Stimulated activated naive CD4-positive, alpha-beta T cell (primary cell): ENCODE data around the gene ZDHHC14.
"Not testable (repeated sequence)": the region's sequence is repeated elsewhere in the genome, so short reads cannot be mapped to it uniquely, and the experiment has no call there.

Experiments used
- DNase-seq, 6 experiments: peaks; one replicate each; lab custom pipeline; 2025; lab: John Stamatoyannopoulos, UW

ZDHHC14 gene

GRCh38 chr6:157407646-157408045 is 26.7 kb downstream of the ZDHHC14 start:
- no peak for DNase-seq

- DNase-seq, result not testable (repeated sequence)
Measured at GRCh38 chr6:157408427-157408826, 27.4 kb downstream of the ZDHHC14 start.

DNA sequence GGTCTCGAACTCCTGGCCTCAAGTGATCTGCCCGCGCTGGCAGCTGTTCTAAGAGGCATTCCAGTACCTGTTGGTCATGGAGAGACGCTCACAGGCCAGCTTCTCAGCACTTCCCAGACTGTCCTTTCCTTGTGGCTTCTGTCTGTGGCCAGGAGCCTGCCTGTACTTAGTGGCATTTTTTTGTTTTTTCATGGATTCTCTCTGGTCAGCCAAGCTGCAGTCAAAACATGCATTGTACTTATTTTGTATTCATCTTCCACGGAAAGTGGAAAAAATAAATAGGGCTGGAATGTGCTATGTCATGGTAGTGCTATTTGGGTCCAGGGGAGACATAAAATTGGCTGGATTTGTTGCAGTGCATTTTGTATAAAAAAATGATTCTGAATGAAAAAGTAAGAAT is 29.1 kb downstream of the ZDHHC14 start:
- no peak for DNase-seq

DNA sequence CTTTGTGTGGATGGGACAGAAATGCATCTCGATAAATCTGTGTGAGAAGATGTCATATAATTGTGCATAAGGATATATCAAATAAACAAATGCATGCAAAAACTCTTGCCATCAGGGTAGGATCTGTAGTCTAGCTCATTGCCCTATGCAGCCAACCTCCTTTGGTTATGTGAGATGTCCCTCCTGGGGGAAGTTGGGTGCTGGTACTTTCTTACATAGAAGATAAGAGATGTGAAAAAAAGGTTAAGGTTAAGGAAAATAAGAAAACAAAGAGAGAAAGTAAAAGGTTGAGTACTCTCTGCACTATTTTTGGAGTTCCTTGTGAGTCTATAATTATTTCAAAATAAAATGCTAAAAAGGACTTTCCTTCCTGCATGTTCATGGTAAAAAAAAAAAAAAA is 30.4 kb downstream of the ZDHHC14 start:
- no peak for DNase-seq

DNA sequence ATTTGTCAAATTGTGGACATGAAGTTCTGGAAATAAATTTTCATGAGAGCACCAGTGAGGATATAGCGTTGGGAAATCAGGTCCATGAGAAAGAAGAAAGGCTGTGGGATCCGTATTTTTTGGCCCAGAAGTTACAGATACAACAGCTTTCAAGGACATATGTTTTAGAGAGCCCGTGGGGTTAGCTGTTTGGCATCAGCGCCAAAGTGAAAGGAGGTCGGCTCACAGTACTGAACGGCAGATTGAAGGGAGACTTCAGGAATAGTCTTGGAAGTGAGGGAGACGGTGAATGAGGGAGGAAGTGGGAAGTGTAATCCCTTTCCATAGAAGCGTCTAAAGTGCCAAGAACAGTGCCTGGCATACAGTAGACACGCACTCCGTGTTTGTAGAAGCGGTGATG is 31.8 kb downstream of the ZDHHC14 start:
- DNase-seq, result no peak

DNA sequence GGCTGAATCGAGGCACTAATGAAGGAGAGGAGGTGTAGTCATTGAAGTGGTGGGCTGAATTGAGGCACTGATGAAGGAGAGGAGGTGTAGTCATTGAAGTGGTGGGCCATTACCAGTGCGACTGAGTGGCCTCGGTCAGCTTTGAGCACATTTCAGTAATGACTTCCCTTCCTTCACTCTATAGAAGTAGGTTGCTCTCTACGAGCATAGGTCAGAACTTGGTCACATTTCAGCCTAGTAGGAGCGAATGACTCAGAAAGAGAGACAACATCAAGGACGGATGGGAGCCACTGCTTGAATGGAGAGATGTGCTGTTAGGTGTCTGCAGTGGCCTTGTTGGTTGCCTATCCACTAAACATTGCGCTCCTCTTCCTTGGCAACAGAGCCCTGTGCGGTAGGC is 39.5 kb downstream of the ZDHHC14 start:
- DNase-seq, result no peak

- no peak for DNase-seq
Measured at GRCh38 chr6:157424491-157425020, 43.6 kb downstream of the ZDHHC14 start.

- no peak for DNase-seq
Measured at GRCh38 chr6:157427969-157428368, 47.0 kb downstream of the ZDHHC14 start.

- no peak for DNase-seq
Measured at GRCh38 chr6:157428427-157429202, 47.6 kb downstream of the ZDHHC14 start.

DNA sequence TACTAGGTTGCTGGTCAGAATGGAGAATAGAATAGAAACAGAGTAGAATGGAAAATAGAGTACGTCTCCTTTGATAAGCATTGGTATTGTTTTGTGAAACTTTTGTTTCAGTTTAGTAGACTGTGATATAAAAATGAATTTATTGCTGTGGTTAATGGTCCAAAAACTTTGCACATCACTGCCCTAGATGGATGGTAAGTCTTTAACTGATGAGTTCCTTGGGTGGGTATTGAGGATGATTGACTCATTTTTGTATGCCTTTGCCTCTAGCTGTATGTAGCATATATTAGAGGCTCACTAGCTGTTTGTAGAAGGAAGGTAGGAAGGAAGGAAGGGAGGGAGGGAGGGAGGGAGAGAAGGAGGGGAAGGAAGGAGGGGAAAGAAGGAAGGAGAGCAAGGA is 48.3 kb downstream of the ZDHHC14 start:
- DNase-seq, result no peak

DNA sequence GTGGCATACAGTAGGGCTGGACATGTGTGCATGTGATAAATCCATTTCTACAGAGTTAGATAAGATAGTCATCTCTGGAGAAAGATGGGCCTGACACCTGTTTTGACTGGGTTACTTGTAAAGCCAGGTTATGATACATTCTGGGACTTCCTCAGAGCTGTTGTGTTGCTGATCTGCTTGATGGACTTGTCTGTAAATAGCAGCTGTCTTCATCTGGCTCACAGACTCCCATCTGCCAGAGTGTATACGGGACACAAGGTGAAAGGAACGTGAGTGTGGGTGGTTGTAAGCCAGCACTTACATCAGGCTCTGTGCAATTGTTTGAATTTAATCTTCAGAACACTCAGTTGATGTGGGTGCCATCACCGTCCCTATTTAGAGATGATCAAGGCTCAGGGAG is 49.8 kb downstream of the ZDHHC14 start:
- DNase-seq, result no peak

DNA sequence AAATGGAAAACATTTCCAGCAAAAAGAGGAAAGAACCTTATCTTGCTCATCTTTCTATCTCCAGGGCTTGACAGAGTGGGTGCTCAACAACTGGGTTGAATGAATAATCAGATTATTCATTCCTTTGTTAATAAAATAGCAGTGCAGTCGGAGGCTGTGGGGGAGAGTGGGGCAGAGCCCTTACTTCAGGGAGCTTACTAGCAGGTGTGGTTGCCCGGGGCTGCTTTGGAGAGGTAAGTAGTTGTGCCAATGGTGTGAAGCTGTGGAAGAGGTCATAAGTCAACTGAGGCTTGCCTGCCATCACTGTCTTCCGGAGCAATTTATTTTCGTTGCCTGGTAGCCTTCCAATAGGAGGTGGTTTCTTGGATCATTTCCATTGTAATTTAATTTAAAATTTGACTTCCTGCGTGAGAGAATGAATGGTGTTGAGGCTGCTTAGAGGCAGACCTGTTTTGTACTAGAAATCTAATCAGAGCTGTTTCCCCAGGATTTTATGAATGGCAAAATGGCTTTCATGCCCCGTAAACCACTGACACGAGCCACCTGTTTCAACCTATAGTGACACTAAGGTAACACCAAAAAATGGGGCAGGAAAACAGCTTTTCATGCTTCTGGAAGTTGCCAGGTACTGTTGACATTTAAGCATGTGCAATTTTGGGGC is 51.4 kb downstream of the ZDHHC14 start:
- no peak for DNase-seq

- no peak for DNase-seq
Measured at GRCh38 chr6:157432892-157433265, 51.9 kb downstream of the ZDHHC14 start.

- DNase-seq, result no peak
Measured at GRCh38 chr6:157433678-157434081, 52.7 kb downstream of the ZDHHC14 start.

DNA sequence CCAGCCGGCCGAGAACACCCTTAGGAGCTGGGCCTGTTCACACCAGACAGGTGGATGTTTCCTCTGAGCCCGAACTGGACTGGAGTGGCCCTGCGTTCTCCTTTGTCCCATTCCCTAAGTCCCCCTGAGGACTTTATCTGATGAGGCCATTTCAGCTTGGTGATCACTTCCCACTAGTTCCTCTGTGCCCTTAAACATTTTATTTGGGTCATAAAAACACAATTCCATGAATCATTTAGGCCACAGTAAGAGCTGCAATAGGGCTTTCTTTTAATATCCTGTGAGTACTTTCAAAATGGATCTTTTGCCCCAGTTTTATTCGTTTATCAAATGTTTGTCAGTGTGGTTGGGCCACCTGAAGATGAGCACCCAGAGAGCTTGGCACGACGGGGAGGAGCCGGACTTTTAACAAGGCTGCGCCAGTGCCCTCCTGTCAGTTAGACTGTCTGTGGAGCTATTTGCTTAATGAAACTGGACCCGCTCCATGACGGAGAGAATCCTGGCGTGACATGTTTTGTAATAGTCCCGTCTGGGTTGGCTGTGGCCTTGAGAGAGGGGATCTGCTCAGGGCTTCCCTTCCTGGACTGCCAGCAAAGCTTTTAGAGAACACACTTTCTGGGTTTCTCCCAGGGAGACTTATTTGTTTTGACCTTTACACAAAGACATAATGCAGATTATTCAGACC is 53.5 kb downstream of the ZDHHC14 start:
- no peak for DNase-seq

DNA sequence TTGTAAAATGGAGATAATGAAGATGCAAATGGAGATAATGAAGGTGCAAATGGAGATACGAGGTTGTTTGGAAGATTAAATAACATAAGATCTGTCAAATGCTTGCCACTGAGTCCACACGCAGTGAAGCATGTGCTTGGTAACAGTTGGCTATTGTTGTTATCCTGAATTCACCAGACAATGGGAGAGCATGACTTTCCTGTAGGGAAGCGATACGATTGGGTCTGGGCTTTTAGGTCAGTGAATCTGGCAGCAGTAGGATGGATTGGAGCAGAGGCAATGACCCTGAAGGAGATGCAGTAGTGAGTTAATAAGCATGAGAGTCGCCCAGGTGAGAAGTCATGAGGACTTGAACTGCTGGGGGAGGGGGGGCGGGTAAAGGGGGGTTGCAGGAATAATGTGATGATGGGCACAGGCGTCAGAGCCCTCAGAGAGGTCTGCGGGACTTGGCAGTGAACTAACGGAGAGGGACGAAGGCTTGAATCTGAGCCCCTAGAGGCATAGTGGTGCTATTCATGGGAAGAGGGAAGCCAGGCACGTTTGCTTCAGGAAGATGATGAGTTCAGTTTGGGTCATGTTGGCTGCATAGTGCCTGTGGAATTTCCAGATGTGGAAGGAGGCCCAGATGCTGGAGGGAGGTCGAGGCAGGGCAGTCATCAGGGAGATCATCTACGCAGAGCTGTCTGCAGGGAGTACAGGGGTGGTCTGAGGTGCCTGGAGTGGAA is 55.4 kb downstream of the ZDHHC14 start:
- no peak for DNase-seq

GRCh38 chr6:157436944-157437336 is 56.0 kb downstream of the ZDHHC14 start:
- no peak for DNase-seq

DNA sequence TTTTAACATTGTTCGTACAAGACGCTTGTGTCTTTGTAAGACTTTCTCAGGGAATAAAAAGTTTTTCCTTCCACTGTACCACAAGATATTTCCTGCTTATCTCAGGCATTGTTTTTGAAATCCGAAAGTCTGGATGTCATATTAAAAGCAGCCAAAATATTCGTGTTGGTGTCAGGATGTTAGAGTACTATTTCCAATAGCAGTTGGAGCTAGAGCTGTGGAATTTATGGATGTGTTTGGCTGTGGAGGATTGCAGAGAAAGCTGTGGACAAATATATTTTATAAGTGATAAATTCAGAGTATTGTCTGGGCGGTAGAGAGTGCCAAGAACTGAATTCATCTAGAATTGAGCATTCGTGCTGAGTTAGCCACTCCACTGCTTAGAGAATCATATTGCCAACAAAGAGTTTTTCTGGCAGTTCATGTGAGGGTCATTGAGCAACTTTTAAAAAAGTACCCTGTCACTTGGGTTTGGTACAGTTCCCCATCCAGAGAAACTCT is 57.7 kb downstream of the ZDHHC14 start:
- no peak for DNase-seq

DNA sequence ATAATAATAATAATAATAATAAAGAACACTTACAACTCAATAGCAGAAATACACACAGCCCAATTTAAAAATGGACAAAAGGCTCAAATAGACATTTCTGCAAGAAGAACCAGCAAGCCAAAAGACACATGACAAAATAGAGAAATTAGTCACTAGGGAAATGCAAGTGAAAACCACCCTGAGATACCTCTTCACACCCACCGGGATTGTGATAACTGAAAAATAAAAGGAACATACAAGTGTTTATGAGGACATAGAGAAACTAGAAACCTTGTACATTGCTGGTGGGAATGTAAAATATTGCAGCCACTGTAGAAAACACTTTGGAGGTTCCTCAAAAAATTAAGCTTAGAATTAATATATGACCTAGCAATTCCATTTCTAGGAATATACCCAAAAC is 59.2 kb downstream of the ZDHHC14 start:
- DNase-seq, result no peak

DNA sequence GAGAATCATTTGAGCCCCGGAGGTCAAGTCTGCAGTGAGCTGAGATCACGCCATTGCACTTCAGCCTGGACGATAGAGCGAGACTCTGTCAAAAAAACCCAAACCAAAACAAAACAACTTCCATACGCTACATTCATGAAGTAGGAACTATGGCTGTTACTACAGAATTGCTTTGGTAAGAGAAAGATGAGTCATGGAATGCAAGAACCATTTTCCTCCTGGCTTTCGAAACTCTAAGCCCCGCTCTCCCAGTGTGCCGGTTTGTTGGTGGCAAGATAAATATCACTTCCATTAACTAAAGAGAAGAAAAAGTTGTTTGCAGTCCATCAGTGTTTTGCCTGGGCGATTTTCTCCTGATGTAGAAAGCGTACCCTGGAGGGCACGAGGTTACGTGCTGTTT is 61.3 kb downstream of the ZDHHC14 start:
- no peak for DNase-seq

- DNase-seq, result no peak
Measured at GRCh38 chr6:157443066-157443800, 62.2 kb downstream of the ZDHHC14 start.
